GM18868 (cell line): Measurements from ENCODE around the gene NAT9.

Experiments
- ATAC-seq: cut with Tn5 transposase; IDR thresholded peaks from one replicate; pipeline ENCODE4 v1.9.1; 2021; ENCODE audit warnings: mild to moderate bottlenecking, moderate library complexity; ENCODE audit not compliant: unreplicated experiment

NAT9 gene

GRCh38 chr17:74776044-74776962, at the start of gene NAT9:
Gene NAT9, minus strand, starts transcription at chr17:74776345. Its CDS starts 647 bp downstream, at chr17:74775698.
- ATAC-seq = peak; percentile 80

GRCh38 chr17:74824961-74825627, 48.9 kb upstream of the NAT9 start:
- no peak for ATAC-seq

DNA sequence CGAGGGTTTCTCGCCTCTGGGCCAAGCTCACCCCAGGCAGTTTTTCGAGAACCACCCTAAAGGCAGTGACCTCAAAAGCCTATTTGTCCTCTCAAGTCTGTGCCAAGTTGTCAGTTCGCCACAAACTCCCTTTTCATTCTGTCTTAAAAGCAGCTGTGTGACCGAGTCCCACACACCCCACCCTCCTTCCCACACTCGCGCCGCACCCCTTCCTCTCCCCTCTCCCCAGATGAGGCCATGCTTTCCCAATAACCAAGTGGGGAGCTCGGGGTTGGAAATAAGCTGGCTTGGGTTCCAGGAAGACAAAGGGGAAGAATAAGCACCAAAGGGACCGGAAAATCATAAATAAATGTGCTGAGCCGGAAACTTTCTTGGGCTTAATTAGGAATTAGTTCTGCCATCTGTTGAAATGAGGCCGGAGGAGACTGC, 46.8 kb upstream of the NAT9 start:
- ATAC-seq = no peak

DNA sequence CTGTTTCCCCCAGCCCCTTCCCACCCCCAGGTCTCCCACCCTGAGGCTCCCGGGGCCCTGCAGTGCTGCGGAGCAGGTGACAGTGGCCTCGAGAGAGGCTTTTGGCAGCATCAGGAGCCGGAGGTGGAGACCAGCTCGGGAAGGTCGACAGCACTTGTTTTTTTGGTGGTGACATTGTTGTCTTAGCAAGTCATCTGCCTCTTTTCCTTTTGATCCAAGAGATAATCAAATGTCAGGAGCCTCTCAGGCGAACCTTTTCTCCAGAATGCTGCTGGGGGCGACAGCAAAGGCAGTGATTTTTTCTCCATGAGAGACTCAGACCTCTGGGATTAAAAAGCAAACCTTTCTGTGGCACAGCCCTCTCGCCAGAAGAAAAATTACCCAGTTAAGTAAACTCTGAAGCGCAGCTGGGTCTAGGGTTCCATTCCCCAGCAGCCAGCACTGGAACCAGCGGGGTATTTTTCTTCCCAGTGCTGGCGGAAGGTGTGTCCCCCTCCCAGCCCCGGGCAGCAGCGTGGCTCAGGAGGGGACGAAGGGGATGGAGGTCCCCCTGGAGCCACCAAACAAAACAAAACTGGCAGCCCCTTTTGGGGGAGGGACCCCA, 46.3 kb upstream of the NAT9 start:
- ATAC-seq = no peak

GRCh38 chr17:74821655-74822334, 45.6 kb upstream of the NAT9 start:
- no peak for ATAC-seq

- no peak for ATAC-seq
These were observed 43.8 kb upstream of the NAT9 start for GRCh38 chr17:74819801-74820436.

GRCh38 chr17:74818291-74818938, 42.3 kb upstream of the NAT9 start:
- no peak for ATAC-seq

DNA sequence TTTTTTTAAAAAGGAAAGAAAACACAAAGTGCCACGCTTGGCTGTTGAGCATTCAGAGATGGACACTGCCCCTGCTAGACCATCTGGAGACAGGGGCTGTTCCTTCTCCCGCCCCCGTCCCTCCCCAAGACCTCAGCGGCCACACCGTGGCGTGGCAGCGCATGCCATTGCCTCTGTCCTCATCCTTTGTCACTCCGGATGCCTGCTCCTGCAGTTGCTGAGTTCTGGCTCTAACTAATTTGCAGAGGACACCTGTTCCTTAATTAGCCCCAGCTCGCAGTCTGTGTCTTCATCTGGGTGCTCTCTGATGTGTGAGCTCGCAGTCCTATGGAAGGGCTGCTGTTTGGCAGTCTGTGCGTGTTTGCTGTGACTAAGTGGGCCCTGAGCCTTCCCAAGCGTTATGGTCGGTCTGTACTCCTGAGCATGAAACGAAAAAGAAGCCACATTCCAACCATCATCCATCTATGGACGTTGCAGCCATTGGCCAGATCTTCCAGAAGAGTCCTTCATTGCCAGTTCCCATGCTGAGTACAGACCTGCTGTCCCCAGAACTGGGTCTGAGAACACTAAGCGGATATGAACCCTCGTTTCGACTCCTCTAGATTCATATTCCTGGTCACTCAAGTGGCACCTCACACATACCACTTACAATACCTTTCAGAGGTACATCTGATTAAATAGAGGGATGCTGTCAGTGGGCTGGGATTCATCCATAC, 40.9 kb upstream of the NAT9 start:
- no peak for ATAC-seq

DNA sequence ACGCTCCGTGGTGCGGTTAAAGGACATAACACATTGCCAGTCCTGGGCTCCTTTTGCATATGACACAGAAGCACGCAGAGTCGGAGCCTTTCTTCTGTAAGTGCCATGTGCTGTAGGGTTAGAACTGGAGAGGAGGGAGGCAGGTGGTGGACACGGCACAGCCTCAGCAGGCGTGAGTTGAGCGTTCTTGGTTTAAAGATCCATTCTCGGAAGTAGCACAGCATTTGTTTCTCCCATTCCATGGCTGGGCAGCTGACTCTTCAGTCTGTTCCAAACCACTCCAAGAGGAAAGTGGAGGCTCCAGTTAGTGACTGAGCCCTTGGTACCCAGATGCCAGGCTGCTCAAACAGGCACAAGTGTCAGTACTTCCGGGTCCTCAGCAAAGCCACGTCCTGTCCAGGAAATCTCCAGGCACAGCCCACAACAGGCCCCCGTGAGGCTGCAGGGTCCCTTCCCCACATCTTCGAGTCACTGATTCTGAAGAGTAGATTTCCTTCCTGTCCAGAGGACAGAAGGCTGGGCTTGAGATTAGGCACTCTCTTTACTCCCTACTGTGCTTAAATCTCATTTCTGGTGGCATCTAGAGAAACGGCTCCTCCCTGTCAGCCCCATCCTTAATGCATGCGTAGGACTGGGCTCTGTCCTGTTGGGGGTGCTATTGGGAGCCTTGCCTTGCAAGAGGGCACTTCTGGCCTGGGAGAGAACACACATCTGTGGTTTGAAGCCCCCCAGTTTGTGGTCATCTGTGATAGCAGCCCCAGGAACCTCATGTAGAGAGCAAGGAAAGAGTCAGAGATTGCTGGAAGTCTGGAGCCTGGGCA, 39.6 kb upstream of the NAT9 start:
- ATAC-seq = no peak

DNA sequence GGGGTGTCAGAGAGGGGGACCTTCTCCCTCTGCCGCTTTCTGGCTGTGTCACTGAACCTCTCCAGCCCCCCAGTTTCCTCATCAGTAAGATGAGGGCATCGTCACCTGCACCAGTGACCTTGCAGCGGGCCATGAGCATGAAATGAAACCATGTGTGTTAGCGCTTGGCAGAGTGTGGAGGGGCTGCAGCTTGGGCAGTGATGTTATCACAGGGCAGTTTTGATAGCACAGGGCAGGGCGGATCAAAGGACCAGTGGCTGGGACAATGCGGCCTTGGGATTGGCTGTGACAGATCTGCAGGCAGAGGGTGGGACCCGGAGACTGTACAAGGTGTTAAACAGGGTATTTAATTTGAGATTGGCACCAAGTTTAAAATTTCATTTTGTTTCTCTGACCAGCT, 38.9 kb upstream of the NAT9 start:
- ATAC-seq = no peak

- no peak for ATAC-seq
These were observed 38.3 kb upstream of the NAT9 start for GRCh38 chr17:74814453-74814852.

- ATAC-seq = no peak
These were observed 36.2 kb upstream of the NAT9 start for GRCh38 chr17:74812109-74813009.

DNA sequence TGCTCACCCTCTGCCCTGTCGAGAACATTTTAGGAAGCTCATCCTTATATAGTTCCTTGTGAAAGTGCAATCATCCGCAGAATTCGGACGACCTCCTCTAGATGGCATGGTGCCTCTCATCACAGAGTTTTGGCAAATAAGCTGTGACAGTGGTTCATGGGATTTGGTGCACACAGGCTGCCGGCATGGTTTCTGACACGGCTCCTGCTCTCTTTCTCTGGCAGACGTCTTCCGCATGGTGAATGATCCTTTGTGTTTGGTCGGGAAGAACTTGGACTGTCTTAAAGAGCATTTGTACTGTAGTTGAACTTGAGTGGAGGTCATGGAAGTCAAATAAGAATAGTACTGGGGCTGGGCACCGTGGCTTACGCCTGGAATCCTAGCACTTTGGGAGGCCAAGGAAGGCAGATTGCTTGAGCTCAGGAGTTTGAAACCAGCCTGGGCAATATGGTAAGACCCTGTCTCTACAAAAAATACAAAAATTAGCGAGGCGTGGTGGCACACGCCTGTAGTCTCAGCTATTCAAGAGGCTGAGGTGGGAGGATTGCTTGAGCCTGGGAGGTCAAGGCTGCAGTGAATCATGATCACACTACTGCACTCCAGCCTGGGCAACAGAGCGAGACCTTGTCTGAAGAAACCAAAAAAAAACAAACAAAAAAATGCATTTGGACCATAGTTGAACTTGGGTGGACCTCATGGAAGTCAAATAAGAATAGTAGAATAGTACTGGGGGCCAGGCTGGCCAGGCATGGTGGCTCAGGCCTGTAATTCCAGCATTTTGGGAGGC, 34.7 kb upstream of the NAT9 start:
- ATAC-seq = no peak

GRCh38 chr17:74808714-74809430, 32.7 kb upstream of the NAT9 start:
- no peak for ATAC-seq

GRCh38 chr17:74807925-74808324, 31.8 kb upstream of the NAT9 start:
- ATAC-seq = no peak

DNA sequence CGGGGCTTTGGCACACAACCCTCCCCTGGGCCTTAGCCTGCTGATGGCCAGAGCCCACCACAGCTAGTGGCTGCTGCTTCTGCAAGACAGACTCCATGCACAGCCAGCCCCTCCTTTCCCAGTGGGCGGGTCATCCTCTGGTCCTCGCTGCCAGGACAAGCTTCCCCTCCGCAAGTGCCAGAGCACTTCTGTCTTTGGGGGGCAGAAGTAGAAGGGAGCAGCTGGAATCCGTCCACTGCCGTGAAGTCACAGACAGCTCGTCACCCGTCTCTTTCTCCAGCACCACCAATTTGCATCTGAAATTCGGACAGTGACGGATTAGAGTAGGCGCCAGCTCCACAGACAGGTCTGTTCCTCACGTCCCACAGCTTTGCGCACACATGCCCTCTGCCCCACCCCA, 31.3 kb upstream of the NAT9 start:
- ATAC-seq = no peak
